ENCODE results near the gene TUBB4B. TPM values are rescaled to one million over a fixed set of nuclear protein-coding genes. Genes with fewer than 3 reads are reported as not detected.

TUBB4B gene
- total RNA-seq, 1 experiment from 2014 or later: 714 TPM

- ChIA-PET POLR2A (ENCODE audit: low non-redundant PET) (interaction anchor here (1.1 kb wide), 1 partner anchor 14 kb away, joined by 3 read pairs; the partner anchor contains the start of gene TUBB4B), CTCF (interaction anchor here (0.6 to 2.3 kb wide), 2 partner anchors 18 to 168 kb away, joined by 3 to 11 read pairs; partner anchors contain the start of genes EXD3 and NOXA1)
- BruUV-seq (replicated peaks): no TSS peak
- peak; percentile 93 for DNase-seq (ENCODE audit: low spot score)
- no peaks in the 10 kb centered on the region for H3K9me3 ChIP-seq (ENCODE audit: low read depth, low read length, poor library complexity, severe bottlenecking)
- H3K4me1 ChIP-seq (ENCODE audit: insufficient read depth, low read length, poor library complexity, severe bottlenecking): peaks cover 15% of the 10 kb centered on the region
- peak within 1 kb of the TSS; percentile 88 for H3K4me3 ChIP-seq (ENCODE audit: low read depth, low read length, poor library complexity, severe bottlenecking)
- peak within 1 kb of the TSS; percentile 88 for H3K27ac ChIP-seq (ENCODE audit: low read depth, low read length, poor library complexity, severe bottlenecking)
- TF ChIP-seq EZH2 (IDR thresholded peaks at IDR 0.05; ENCODE audit: borderline replicate concordance, low read depth, low read length, poor library complexity, severe bottlenecking): no peak
- TF ChIP-seq CTCF (conservative IDR thresholded peaks at IDR 0.05; ENCODE audit: low read depth, low read length): no peak
- intact Hi-C loops (cut with micrococcal nuclease; ENCODE audit: unreplicated experiment): no loop called here
- no peaks in the 10 kb centered on the region for H3K27me3 ChIP-seq (replicated peaks; ENCODE audit: insufficient read depth, low read depth, low read length, poor library complexity)
- H3K36me3 ChIP-seq (ENCODE audit: insufficient read depth, low read length, poor library complexity, severe bottlenecking): peaks cover 16% of the 10 kb centered on the region
Measured at GRCh38 chr9:137254624-137255447, 13.7 kb downstream of the TUBB4B start, which contains the start of gene NELFB. TSS of gene NELFB (plus strand) at chr9:137255327.

- CTCF ChIA-PET: no interaction called here
- POLR2A ChIA-PET (ENCODE audit: low non-redundant PET): interaction anchor here (1.1 kb wide), 1 partner anchor 15 kb away, joined by 3 read pairs; the partner anchor contains the start of gene TUBB4B
- H3K4me1 ChIP-seq (ENCODE audit: insufficient read depth, low read length, poor library complexity, severe bottlenecking): peaks cover 15% of the 10 kb centered on the region
Measured at GRCh38 chr9:137255448-137256114, 14.5 kb downstream of the TUBB4B start.

More at GRCh38 chr9:137255448-137256114, 14.5 kb downstream of the TUBB4B start:
- DNase-seq (ENCODE audit: low spot score): no peak
- Histone ChIP-seq H3K27me3 (replicated peaks; ENCODE audit: insufficient read depth, low read depth, low read length, poor library complexity) (no peaks in the 10 kb centered on the region), H3K27ac (ENCODE audit: low read depth, low read length, poor library complexity, severe bottlenecking) (peak overlapping the region; percentile 79), H3K9me3 (ENCODE audit: low read depth, low read length, poor library complexity, severe bottlenecking) (no peaks in the 10 kb centered on the region), H3K4me3 (ENCODE audit: low read depth, low read length, poor library complexity, severe bottlenecking) (peak overlapping the region; percentile 88), H3K36me3 (ENCODE audit: insufficient read depth, low read length, poor library complexity, severe bottlenecking) (peaks cover 16% of the 10 kb centered on the region)
- no TSS peak for BruUV-seq (replicated peaks)
- intact Hi-C loops (cut with micrococcal nuclease; ENCODE audit: unreplicated experiment): no loop called here
- TF ChIP-seq EZH2 (IDR thresholded peaks at IDR 0.05; ENCODE audit: borderline replicate concordance, low read depth, low read length, poor library complexity, severe bottlenecking) (no peak), CTCF (conservative IDR thresholded peaks at IDR 0.05; ENCODE audit: low read depth, low read length) (no peak)
